Ovary (tissue), 9 donors: Measurements from ENCODE around the gene ITPR1. TPM values are rescaled to one million over a fixed set of nuclear protein-coding genes. Genes with fewer than 3 reads are reported as not detected.

Experiments
- DNase-seq, 5 donors: peaks; one replicate each; pipeline ENCODE4 v3.0.0-alpha.2; 2019 to 2020
- H3K27ac ChIP-seq, 2 donors: fragments of 200-600 bp; one replicate each; pipeline versions ENCODE4 v1.5.1 to v1.8.0; 2019 to 2022
- H3K27me3 ChIP-seq: fragments of 200-600 bp; one replicate; pipeline ENCODE4 v1.8.0; 2022
- H3K36me3 ChIP-seq: fragments of 200-600 bp; sonication (generic); one replicate; pipeline ENCODE4 v1.5.1; 2019
- H3K4me1 ChIP-seq: one replicate; pipeline ENCODE4 v1.8.1; 2013; ENCODE audit warnings: mild to moderate bottlenecking, moderate library complexity; ENCODE audit not compliant: insufficient read depth
- H3K4me3 ChIP-seq: fragments of 200-600 bp; sonication (generic); one replicate; pipeline ENCODE4 v1.5.1; 2017
- H3K9me3 ChIP-seq, 2 donors: fragments of 200-600 bp in 1 of 2; sonication (generic) in 1 of 2; one replicate each; pipeline versions ENCODE4 v1.5.1 to v1.8.1; 2013 to 2019; ENCODE audit warnings: mild to moderate bottlenecking in 1 of 2, moderate library complexity in 1 of 2
- EP300 ChIP-seq: sonication (generic); formaldehyde crosslinking; IDR thresholded peaks from one replicate; pipeline ENCODE4 v1.6.1; 2017; ENCODE audit warnings: antibody characterized with exemption
- POLR2A ChIP-seq: fragments of 450-650 bp; IDR thresholded peaks from one replicate; pipeline ENCODE4 v1.6.1; 2017; ENCODE audit warnings: antibody characterized with exemption, mild to moderate bottlenecking, moderate library complexity
- WGBS, 3 donors: extraction: QIAGEN DNeasy Blood & Tissue Kit in 1 of 3; methylation state at CpG; one replicate each; pipeline versions ENCODE4 v1.1.5 to v1.1.7; 2013 to 2017; 5-methylcytosine and 5-hydroxymethylcytosine counted together
- intact Hi-C, 4 donors: fragments of 100-400 bp; cut with DNase I; formaldehyde crosslinking; loops; one replicate each; pipeline versions ENCODE4 v1.11.0 to v1.15.1; 2022 to 2023
- polyA plus RNA-seq, 2 donors: library from polyadenylated mRNA; stranded (reverse); fragments of 200-250 nt in 1 of 2; fragments of 350-450 nt in 1 of 2; fragmentation: Illumina TruSeq in 1 of 2; extraction: RNeasy Lipid Tissue Mini Kit (QIAGEN cat#74804) in 1 of 2; gene quantifications; one replicate each; pipeline ENCODE4 v1.2.3, GENCODE V29; 2013 to 2014
- total RNA-seq, 7 donors: library from RNA; depleted of rRNA in 2 of 7; stranded (reverse); fragments of >200 nt in 2 of 7; fragmentation: NEBNext Ultra II Directional in 3 of 7; extraction: Animal tissue kit (Norgen Biotek cat#: 25700) in 3 of 7; gene quantifications; one replicate each; pipeline versions ENCODE4 v1.1.0 to v1.2.4, GENCODE V29; 2016 to 2023
- TF ChIP-seq, protein P1 (sequence below), 3 donors: fragments of 450-650 bp in 2 of 3; fragments of 200-600 bp in 1 of 3; IDR thresholded peaks; one replicate each; pipeline versions ENCODE4 v1.5.1 to v1.8.0; 2016 to 2022; ENCODE audit warnings: antibody characterized with exemption in 3 of 3, mild to moderate bottlenecking in 1 of 3
- donor health status: DM: no; HTN: no; CAD: no; lungs with moderate emphysema.
- donor health status: DM: no; HTN: no; CAD: no.
- donor health status: Bipolar disorder and iron deficiency.
- donor health status: DM: yes; HTN: yes; CAD: no.
- donor health status: DM: no; HTN: no; CAD: no.
- donor health status: DM: yes; HTN: yes; CAD: no.

ITPR1 gene
- total and polyA plus RNA-seq, 9 donors = 59.5 to 313 (median 144) TPM

DNA sequence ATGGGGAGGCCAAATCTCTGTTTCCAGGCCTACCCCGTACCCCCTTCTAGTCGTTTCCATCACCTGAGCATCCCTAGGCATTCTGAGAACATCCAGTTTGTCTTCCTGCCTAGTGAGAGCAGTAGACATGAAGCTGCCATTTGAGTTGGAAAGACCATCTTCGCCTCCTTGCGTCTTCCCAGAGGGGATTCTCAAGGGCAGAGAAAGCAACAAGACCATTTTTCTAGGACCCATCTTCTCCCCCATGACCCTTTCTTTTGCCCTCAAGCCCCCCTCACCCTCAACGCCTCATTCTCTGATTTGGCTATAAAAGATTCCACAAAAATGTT lies 337.4 kb downstream of the ITPR1 start:
- Histone ChIP-seq H3K4me3 (no peak overlapping the region), H3K9me3 (no peaks in the 10 kb centered on the region), H3K4me1 (peaks cover 2% of the 10 kb centered on the region), H3K27ac (no peak overlapping the region), H3K27me3 (no peaks in the 10 kb centered on the region), H3K36me3 (no peaks in the 10 kb centered on the region)
- TF ChIP-seq, protein P1, sequence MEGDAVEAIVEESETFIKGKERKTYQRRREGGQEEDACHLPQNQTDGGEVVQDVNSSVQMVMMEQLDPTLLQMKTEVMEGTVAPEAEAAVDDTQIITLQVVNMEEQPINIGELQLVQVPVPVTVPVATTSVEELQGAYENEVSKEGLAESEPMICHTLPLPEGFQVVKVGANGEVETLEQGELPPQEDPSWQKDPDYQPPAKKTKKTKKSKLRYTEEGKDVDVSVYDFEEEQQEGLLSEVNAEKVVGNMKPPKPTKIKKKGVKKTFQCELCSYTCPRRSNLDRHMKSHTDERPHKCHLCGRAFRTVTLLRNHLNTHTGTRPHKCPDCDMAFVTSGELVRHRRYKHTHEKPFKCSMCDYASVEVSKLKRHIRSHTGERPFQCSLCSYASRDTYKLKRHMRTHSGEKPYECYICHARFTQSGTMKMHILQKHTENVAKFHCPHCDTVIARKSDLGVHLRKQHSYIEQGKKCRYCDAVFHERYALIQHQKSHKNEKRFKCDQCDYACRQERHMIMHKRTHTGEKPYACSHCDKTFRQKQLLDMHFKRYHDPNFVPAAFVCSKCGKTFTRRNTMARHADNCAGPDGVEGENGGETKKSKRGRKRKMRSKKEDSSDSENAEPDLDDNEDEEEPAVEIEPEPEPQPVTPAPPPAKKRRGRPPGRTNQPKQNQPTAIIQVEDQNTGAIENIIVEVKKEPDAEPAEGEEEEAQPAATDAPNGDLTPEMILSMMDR (IDR thresholded peaks at IDR 0.05) = no peak
- TF ChIP-seq EP300 = no peak
- no peak for TF ChIP-seq POLR2A
- intact Hi-C loops = no loop called here
- WGBS, 3 donors = 87 to 92% (median 91%) methylated on average over 5 of the region's 5 CpGs
- no peak for DNase-seq

DNA sequence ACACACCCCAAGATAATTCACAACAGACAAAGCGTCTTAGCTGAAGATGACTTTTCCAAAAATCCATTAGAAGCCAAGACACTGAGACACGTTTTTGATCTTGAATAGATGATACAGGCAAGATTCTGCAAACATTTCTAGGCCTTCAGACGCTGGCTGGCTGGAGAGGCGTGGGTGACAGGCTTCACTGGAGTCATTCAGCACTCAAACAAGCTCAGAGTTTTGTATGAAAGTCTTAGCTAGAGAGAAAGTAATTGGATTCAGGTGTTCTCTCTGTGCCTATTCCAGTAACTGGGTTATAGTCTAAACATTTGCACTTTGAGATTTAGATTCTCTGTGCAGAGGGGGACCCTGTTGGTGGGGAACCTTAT lies 338.4 kb downstream of the ITPR1 start:
- H3K4me3 ChIP-seq = no peak overlapping the region
- TF ChIP-seq POLR2A (no peak), EP300 (no peak)
- TF ChIP-seq, protein P1 (IDR thresholded peaks at IDR 0.05) = no peak
- DNase-seq = no peak
- H3K9me3 ChIP-seq = no peaks in the 10 kb centered on the region
- H3K4me1 ChIP-seq = peaks cover 4% of the 10 kb centered on the region
- WGBS, 3 donors = 48 to 67% (median 66%) methylated on average over 4 of the region's 4 CpGs
- H3K36me3 ChIP-seq = no peaks in the 10 kb centered on the region
- intact Hi-C loops = no loop called here
- H3K27ac ChIP-seq = no peak overlapping the region
- H3K27me3 ChIP-seq = no peaks in the 10 kb centered on the region

DNA sequence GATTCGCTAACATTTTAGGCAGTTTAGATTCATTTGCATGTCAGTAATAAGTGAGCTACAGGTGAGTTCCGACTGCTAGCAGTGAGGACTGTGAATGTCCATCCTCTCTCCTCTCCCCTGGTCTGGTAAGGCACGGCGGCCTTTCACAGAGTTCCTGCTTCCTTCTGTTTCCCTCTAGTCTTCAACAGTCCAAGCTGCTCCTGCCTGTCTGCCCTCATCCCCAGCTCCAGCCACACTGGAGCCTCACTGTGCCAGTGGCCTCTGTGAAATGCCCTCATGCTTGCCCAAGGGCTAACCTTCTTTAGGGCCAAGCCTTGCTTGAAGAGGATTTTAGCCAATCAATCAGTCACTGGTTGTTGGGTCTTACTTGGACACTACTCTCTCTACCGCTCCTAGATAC lies 340.3 kb downstream of the ITPR1 start:
- intact Hi-C loops = loop anchor here in 1 of 4 donors (2.0 kb wide), 1 partner anchor 31 kb away; no protein-coding TSS in a partner anchor
- TF ChIP-seq POLR2A = no peak
- TF ChIP-seq EP300 = no peak
- TF ChIP-seq, protein P1 (IDR thresholded peaks at IDR 0.05) = no peak
- no peak overlapping the region for H3K27ac ChIP-seq
- H3K4me3 ChIP-seq = no peak overlapping the region
- 96 to 98% (median 97%) methylated on average over 5 of the region's 5 CpGs for WGBS, 3 donors
- no peak for DNase-seq
- no peaks in the 10 kb centered on the region for H3K9me3 ChIP-seq
- H3K4me1 ChIP-seq = peaks cover 1% of the 10 kb centered on the region
- no peaks in the 10 kb centered on the region for H3K27me3 ChIP-seq
- H3K36me3 ChIP-seq = no peaks in the 10 kb centered on the region

DNA sequence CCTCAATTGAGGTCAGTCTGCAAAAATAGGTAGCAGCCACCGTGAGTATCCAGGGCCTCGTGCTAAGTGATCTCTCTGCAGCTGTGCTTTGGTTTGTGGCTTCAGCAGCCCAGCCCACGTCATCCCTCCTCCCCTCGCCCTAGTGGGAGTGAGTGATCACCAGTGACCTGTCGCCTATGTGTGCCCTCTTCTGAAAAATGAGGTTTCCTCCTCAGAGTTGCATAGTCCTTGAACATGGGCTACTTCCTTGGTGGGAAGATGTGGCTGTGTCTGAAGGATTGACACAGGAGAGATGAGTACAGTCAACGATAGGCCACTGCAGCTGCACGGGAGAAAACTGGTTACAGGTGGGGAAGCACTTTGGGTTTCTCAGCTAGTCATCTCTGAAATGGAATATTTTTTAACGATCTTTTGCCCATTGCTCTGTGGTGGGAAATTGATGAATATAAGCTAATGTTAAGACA lies 341.3 kb downstream of the ITPR1 start:
- H3K9me3 ChIP-seq = no peaks in the 10 kb centered on the region
- no peak overlapping the region for H3K4me3 ChIP-seq
- no peak overlapping the region for H3K27ac ChIP-seq
- no peak for TF ChIP-seq POLR2A
- TF ChIP-seq, protein P1 (IDR thresholded peaks at IDR 0.05) = no peak
- no peak for TF ChIP-seq EP300
- peaks cover 1% of the 10 kb centered on the region for H3K4me1 ChIP-seq
- no peaks in the 10 kb centered on the region for H3K27me3 ChIP-seq
- WGBS, 3 donors = 83 to 86% (median 84%) methylated on average over 8 of the region's 8 CpGs
- DNase-seq = no peak
- intact Hi-C loops = no loop called here
- H3K36me3 ChIP-seq = no peaks in the 10 kb centered on the region

DNA sequence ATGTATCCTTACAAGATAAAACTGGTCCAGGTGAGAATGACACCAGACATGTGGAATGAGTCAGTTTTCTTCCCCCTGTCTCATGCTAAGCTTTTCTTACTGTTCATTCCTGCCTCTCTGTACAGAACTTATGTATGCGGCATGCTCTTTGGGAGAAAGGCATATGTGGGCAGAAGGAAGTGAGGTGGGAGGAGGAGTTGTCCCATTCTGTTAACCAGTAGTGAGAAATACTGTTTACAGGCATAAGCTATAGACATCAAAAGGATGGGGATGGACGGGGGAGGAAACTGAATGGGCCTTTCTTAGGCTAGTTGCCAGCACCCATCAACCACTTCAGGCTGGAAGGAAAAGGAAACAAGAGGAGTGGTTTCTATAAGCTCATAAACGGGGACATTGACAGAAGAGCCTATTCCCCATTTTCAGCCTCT lies 342.5 kb downstream of the ITPR1 start:
- Histone ChIP-seq H3K36me3 (no peaks in the 10 kb centered on the region), H3K9me3 (no peaks in the 10 kb centered on the region), H3K27ac (no peak overlapping the region), H3K27me3 (no peaks in the 10 kb centered on the region), H3K4me1 (peaks cover 1% of the 10 kb centered on the region), H3K4me3 (no peak overlapping the region)
- TF ChIP-seq POLR2A (no peak), EP300 (no peak)
- TF ChIP-seq, protein P1 (IDR thresholded peaks at IDR 0.05) = no peak
- no peak for DNase-seq
- WGBS, 3 donors = 60 to 72% (median 61%) methylated on average over 3 of the region's 3 CpGs
- intact Hi-C loops = no loop called here
